BLaER1 (cell line): ENCODE measurements around the gene VIPR1.

Source experiments
- H3K27ac ChIP-seq: shearing (Covaris generic); formaldehyde crosslinking; 2 replicates; pipeline ENCODE4 v1.8.1; 2022
- H3K27me3 ChIP-seq: shearing (Covaris generic); formaldehyde crosslinking; 2 replicates; pipeline ENCODE4 v1.8.1; 2022
- H3K36me3 ChIP-seq: shearing (Covaris generic); formaldehyde crosslinking; 2 replicates; pipeline ENCODE4 v1.8.1; 2022
- H3K4me1 ChIP-seq: shearing (Covaris generic); formaldehyde crosslinking; 2 replicates; pipeline ENCODE4 v1.8.1; 2022
- H3K4me2 ChIP-seq: shearing (Covaris generic); formaldehyde crosslinking; 2 replicates; pipeline ENCODE4 v1.8.1; 2022
- H3K4me3 ChIP-seq: shearing (Covaris generic); formaldehyde crosslinking; 2 replicates; pipeline ENCODE4 v1.8.1; 2022
- H3K9ac ChIP-seq: shearing (Covaris generic); formaldehyde crosslinking; 2 replicates; pipeline ENCODE4 v1.8.1; 2022
- H3K9me3 ChIP-seq: shearing (Covaris generic); formaldehyde crosslinking; 2 replicates; pipeline ENCODE4 v1.8.1; 2022
- H4K20me1 ChIP-seq: shearing (Covaris generic); formaldehyde crosslinking; 2 replicates; pipeline ENCODE4 v1.8.1; 2022
- Cebpa-rat ChIP-seq: shearing (Covaris generic); IDR thresholded peaks from 2 replicates; pipeline ENCODE4 v1.8.1; 2022

The VIPR1 gene

GRCh38 chr3:42517117-42517516, 14.7 kb downstream of the VIPR1 start:
- Histone ChIP-seq H3K27me3 (no peaks in the 10 kb centered on the region), H4K20me1 (no peaks in the 10 kb centered on the region), H3K27ac (no peak overlapping the region), H3K4me3 (no peak overlapping the region), H3K9me3 (no peaks in the 10 kb centered on the region), H3K4me1 (peaks cover 53% of the 10 kb centered on the region), H3K9ac (no peak overlapping the region), H3K4me2 (no peak overlapping the region), H3K36me3 (no peaks in the 10 kb centered on the region)
- TF ChIP-seq Cebpa-rat = no peak

GRCh38 chr3:42518800-42519567, 16.5 kb downstream of the VIPR1 start:
- H3K4me3 ChIP-seq = no peak overlapping the region

GRCh38 chr3:42519568-42519962, 17.1 kb downstream of the VIPR1 start:
- no peaks in the 10 kb centered on the region for H3K36me3 ChIP-seq
- no peak overlapping the region for H3K9ac ChIP-seq
- peaks cover 34% of the 10 kb centered on the region for H3K4me1 ChIP-seq
- H3K27me3 ChIP-seq = no peaks in the 10 kb centered on the region
- TF ChIP-seq Cebpa-rat = no peak
- no peaks in the 10 kb centered on the region for H3K9me3 ChIP-seq
- H3K4me2 ChIP-seq = peak overlapping the region; percentile 59; the same call in 1 of the 2 replicates
- H4K20me1 ChIP-seq = no peaks in the 10 kb centered on the region
- H3K27ac ChIP-seq = no peak overlapping the region
- H3K4me3 ChIP-seq = no peak overlapping the region

More at GRCh38 chr3:42518800-42519567, 16.5 kb downstream of the VIPR1 start:
- Histone ChIP-seq H4K20me1 (no peaks in the 10 kb centered on the region), H3K9ac (no peak overlapping the region), H3K4me2 (no peak overlapping the region), H3K27me3 (no peaks in the 10 kb centered on the region), H3K9me3 (no peaks in the 10 kb centered on the region), H3K36me3 (no peaks in the 10 kb centered on the region), H3K27ac (no peak overlapping the region), H3K4me1 (peaks cover 34% of the 10 kb centered on the region)
- TF ChIP-seq Cebpa-rat = no peak

GRCh38 chr3:42520336-42520735, 17.9 kb downstream of the VIPR1 start:
- Histone ChIP-seq H3K9me3 (no peaks in the 10 kb centered on the region), H3K9ac (no peak overlapping the region), H3K27me3 (no peaks in the 10 kb centered on the region), H3K4me3 (no peak overlapping the region), H3K4me1 (peaks cover 26% of the 10 kb centered on the region), H4K20me1 (no peaks in the 10 kb centered on the region), H3K27ac (0 out of 2 replicates have a peak overlapping the region, but pooled peaks have one; percentile 22), H3K36me3 (no peaks in the 10 kb centered on the region), H3K4me2 (peak overlapping the region; percentile 59)
- TF ChIP-seq Cebpa-rat = no peak

- Histone ChIP-seq H3K9me3 (no peaks in the 10 kb centered on the region), H3K4me1 (peaks cover 26% of the 10 kb centered on the region), H3K27me3 (no peaks in the 10 kb centered on the region), H3K36me3 (no peaks in the 10 kb centered on the region), H3K27ac (no peak overlapping the region), H3K4me2 (no peak overlapping the region), H3K4me3 (no peak overlapping the region), H4K20me1 (no peaks in the 10 kb centered on the region), H3K9ac (no peak overlapping the region)
- TF ChIP-seq Cebpa-rat = no peak
Observed at GRCh38 chr3:42520906-42521305, 18.5 kb downstream of the VIPR1 start.

- Histone ChIP-seq H3K27ac (no peak overlapping the region), H3K4me3 (no peak overlapping the region), H4K20me1 (no peaks in the 10 kb centered on the region), H3K36me3 (no peaks in the 10 kb centered on the region), H3K27me3 (no peaks in the 10 kb centered on the region), H3K4me2 (no peak overlapping the region; the same call in 1 of the 2 replicates), H3K9me3 (no peaks in the 10 kb centered on the region), H3K4me1 (peaks cover 52% of the 10 kb centered on the region), H3K9ac (no peak overlapping the region)
- TF ChIP-seq Cebpa-rat = no peak
Observed at GRCh38 chr3:42524751-42525150, 22.3 kb downstream of the VIPR1 start.

- TF ChIP-seq Cebpa-rat = no peak
- Histone ChIP-seq H4K20me1 (no peaks in the 10 kb centered on the region), H3K4me3 (no peak overlapping the region), H3K27me3 (no peaks in the 10 kb centered on the region), H3K4me1 (peaks cover 52% of the 10 kb centered on the region), H3K27ac (peak overlapping the region; percentile 63; the same call in 1 of the 2 replicates), H3K9ac (no peak overlapping the region), H3K36me3 (no peaks in the 10 kb centered on the region), H3K9me3 (no peaks in the 10 kb centered on the region), H3K4me2 (peak overlapping the region; percentile 81; the same call in 1 of the 2 replicates)
Observed at GRCh38 chr3:42525212-42525611, 22.8 kb downstream of the VIPR1 start.

- Histone ChIP-seq H3K27me3 (no peaks in the 10 kb centered on the region), H3K27ac (peak overlapping the region; percentile 63; the same call in 1 of the 2 replicates), H3K4me1 (peaks cover 53% of the 10 kb centered on the region), H3K36me3 (no peaks in the 10 kb centered on the region), H3K4me3 (no peak overlapping the region), H4K20me1 (no peaks in the 10 kb centered on the region), H3K9me3 (no peaks in the 10 kb centered on the region), H3K9ac (no peak overlapping the region), H3K4me2 (peak overlapping the region; percentile 81)
- no peak for TF ChIP-seq Cebpa-rat
Observed at GRCh38 chr3:42525736-42526345, 23.4 kb downstream of the VIPR1 start.

- H3K36me3 ChIP-seq = no peaks in the 10 kb centered on the region
- peak overlapping the region; percentile 81 for H3K4me2 ChIP-seq
- H3K27ac ChIP-seq = peak overlapping the region; percentile 63
- H4K20me1 ChIP-seq = no peaks in the 10 kb centered on the region
- no peaks in the 10 kb centered on the region for H3K27me3 ChIP-seq
- H3K9ac ChIP-seq = 0 out of 2 replicates have a peak overlapping the region, but pooled peaks have one; percentile 35
- H3K4me3 ChIP-seq = no peak overlapping the region
- peaks cover 53% of the 10 kb centered on the region for H3K4me1 ChIP-seq
- no peak for TF ChIP-seq Cebpa-rat
- H3K9me3 ChIP-seq = no peaks in the 10 kb centered on the region
Observed at GRCh38 chr3:42526616-42527367, 24.3 kb downstream of the VIPR1 start.
